Measurements from ENCODE around the gene FBXW5.

DNA sequence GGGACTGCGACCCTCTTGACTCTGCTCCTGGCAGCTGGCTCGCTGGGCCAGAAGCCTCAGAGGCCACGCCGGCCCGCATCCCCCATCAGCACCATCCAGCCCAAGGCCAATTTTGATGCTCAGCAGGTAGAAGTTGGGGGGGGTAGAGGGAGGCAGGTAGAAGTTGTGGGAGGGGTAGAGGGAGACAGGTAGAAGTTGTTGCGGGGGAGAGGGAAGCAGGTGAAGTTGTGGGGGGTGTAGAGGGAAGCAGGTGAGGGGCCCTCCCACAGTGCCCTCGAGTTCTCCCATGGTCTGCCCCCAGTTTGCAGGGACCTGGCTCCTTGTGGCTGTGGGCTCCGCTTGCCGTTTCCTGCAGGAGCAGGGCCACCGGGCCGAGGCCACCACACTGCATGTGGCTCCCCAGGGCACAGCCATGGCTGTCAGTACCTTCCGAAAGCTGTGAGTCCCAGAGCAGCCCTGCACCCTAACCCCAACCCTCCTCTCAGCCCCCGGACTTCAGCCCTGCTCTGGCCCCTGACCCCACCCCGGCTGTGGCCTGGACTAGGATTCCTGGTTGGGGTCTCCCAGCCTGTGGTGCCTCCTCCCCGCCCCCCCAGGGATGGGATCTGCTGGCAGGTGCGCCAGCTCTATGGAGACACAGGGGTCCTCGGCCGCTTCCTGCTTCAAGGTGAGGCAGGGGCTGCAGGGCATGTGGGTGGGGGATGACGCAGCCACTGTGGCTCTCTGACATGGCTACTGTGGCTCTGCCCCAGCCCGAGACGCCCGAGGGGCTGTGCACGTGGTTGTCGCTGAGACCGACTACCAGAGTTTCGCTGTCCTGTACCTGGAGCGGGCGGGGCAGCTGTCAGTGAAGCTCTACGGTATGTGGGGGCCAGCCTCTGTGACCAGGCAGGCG is 1.0 kb upstream of the FBXW5 start:
- TF ChIP-seq, protein P1, sequence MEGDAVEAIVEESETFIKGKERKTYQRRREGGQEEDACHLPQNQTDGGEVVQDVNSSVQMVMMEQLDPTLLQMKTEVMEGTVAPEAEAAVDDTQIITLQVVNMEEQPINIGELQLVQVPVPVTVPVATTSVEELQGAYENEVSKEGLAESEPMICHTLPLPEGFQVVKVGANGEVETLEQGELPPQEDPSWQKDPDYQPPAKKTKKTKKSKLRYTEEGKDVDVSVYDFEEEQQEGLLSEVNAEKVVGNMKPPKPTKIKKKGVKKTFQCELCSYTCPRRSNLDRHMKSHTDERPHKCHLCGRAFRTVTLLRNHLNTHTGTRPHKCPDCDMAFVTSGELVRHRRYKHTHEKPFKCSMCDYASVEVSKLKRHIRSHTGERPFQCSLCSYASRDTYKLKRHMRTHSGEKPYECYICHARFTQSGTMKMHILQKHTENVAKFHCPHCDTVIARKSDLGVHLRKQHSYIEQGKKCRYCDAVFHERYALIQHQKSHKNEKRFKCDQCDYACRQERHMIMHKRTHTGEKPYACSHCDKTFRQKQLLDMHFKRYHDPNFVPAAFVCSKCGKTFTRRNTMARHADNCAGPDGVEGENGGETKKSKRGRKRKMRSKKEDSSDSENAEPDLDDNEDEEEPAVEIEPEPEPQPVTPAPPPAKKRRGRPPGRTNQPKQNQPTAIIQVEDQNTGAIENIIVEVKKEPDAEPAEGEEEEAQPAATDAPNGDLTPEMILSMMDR (IDR thresholded peaks at IDR 0.05; ENCODE audit: low read depth, low read length) = no peak
- no peak for TF ChIP-seq EZH2phosphoT487 (IDR thresholded peaks at IDR 0.05; ENCODE audit: low read depth)
